Measurements from ENCODE around the gene SLC22A23.

GRCh38 chr6:3398165-3398562 is 58.7 kb downstream of the SLC22A23 start:
- TF ChIP-seq CEBPB (IDR thresholded peaks at IDR 0.05) (no peak), YY1 (IDR thresholded peaks at IDR 0.05; ENCODE audit: low read depth) (no peak), RAD21 (IDR thresholded peaks at IDR 0.05; ENCODE audit: low read depth) (no peak), MAX (IDR thresholded peaks at IDR 0.05) (no peak), TAF1 (IDR thresholded peaks at IDR 0.05; ENCODE audit: low read depth) (no peak), FOXM1 (IDR thresholded peaks at IDR 0.05; ENCODE audit: borderline replicate concordance, low read depth) (no peak), EP300 (IDR thresholded peaks at IDR 0.05; ENCODE audit: borderline replicate concordance) (no peak), REST (IDR thresholded peaks at IDR 0.05; ENCODE audit: low read depth) (no peak)
